Loucy (cell line): ENCODE measurements around the gene PROK1.

Experiments
- H2AFZ ChIP-seq: fragments of 200-600 bp; sonication (generic); 2 replicates; pipeline ENCODE4 v1.6.0; 2016; ENCODE audit warnings: antibody characterized with exemption, mild to moderate bottlenecking, low read length, moderate library complexity
- H3F3A ChIP-seq: fragments of 200-600 bp; 2 replicates; pipeline ENCODE4 v1.6.0; 2016; ENCODE audit warnings: antibody characterized with exemption, low read depth, mild to moderate bottlenecking
- H3K27me3 ChIP-seq: fragments of 200-600 bp; sonication (generic); 2 replicates; pipeline ENCODE4 v1.6.1; 2014; ENCODE audit warnings: low read length, mild to moderate bottlenecking; ENCODE audit not compliant: insufficient read depth, poor library complexity, severe bottlenecking
- H3K36me3 ChIP-seq: fragments of 200-600 bp; sonication (generic); 2 replicates; pipeline ENCODE4 v1.6.1; 2016; ENCODE audit warnings: low read length; ENCODE audit not compliant: insufficient read depth
- H3K4me1 ChIP-seq: fragments of 200-600 bp; sonication (generic); 2 replicates; pipeline ENCODE4 v1.5.1; 2014; ENCODE audit warnings: low read length, mild to moderate bottlenecking; ENCODE audit not compliant: insufficient read depth, poor library complexity, severe bottlenecking
- H3K4me2 ChIP-seq: fragments of 200-600 bp; sonication (generic); 2 replicates; pipeline ENCODE4 v1.6.0; 2014; ENCODE audit warnings: antibody characterized with exemption, low read length, low read depth, mild to moderate bottlenecking; ENCODE audit not compliant: poor library complexity, severe bottlenecking
- H3K4me3 ChIP-seq: fragments of 200-600 bp; sonication (generic); 2 replicates; pipeline ENCODE4 v1.5.1; 2014; ENCODE audit warnings: low read length, mild to moderate bottlenecking, mixed read lengths; ENCODE audit not compliant: poor library complexity, severe bottlenecking
- H3K79me2 ChIP-seq: fragments of 200-600 bp; sonication (generic); 2 replicates; pipeline ENCODE4 v1.6.1; 2014; ENCODE audit warnings: low read length; ENCODE audit not compliant: insufficient read depth
- H3K9ac ChIP-seq: fragments of 200-600 bp; sonication (generic); 2 replicates; pipeline ENCODE4 v1.6.0; 2014; ENCODE audit warnings: mild to moderate bottlenecking, low read depth, low read length, moderate library complexity; ENCODE audit not compliant: poor library complexity, severe bottlenecking
- H3K9me2 ChIP-seq: fragments of 200-600 bp; sonication (generic); replicated peaks from 2 replicates; pipeline ENCODE4 v1.6.1; 2016; ENCODE audit warnings: low read depth, low read length, mixed read lengths
- H3K9me3 ChIP-seq: fragments of 200-600 bp; sonication (generic); 2 replicates; pipeline ENCODE4 v1.6.1; 2014; ENCODE audit warnings: mild to moderate bottlenecking, antibody characterized with exemption, low read length, low read depth; ENCODE audit not compliant: insufficient read depth
- H4K20me1 ChIP-seq: fragments of 200-600 bp; sonication (generic); 2 replicates; pipeline ENCODE4 v1.6.0; 2014; ENCODE audit warnings: antibody characterized with exemption, low read length, mild to moderate bottlenecking; ENCODE audit not compliant: insufficient read depth, poor library complexity, severe bottlenecking
- CTCF ChIP-seq: fragments of 200-600 bp; sonication (generic); conservative IDR thresholded peaks from 2 replicates; pipeline ENCODE4 v1.5.1; 2014; ENCODE audit warnings: mild to moderate bottlenecking, antibody characterized with exemption, low read length
- EZH2phosphoT487 ChIP-seq: fragments of 200-600 bp; IDR thresholded peaks from 2 replicates; pipeline ENCODE4 v1.6.1; 2018; ENCODE audit warnings: antibody characterized with exemption, mild to moderate bottlenecking, moderate library complexity, borderline replicate concordance

PROK1 gene

DNA sequence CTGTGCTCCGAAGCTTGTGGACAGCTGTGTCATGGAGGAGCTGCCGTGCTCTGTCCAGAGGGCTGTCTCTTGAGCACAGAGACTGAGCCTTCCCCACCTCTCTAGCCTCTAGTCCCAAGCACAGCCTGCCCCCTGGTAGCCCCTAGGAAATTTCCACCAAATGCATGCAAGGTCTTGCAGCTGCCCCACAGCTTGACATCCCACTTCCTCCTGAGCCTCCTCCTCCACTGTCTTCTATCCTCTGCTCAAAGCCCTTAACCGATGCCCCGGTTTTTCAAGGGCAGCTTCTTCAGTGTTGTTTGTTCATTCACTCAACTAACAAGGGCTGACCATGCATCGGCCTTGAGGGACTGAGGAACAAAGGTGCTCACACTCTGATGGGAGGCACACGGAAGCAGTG is 20.6 kb upstream of the PROK1 start:
- Histone ChIP-seq H3K4me3 (no peak overlapping the region), H3K27me3 (no peaks in the 10 kb centered on the region), H3K9me2 (no peaks in the 10 kb centered on the region), H3K36me3 (no peaks in the 10 kb centered on the region), H3K9ac (no peak overlapping the region), H3K4me1 (no peaks in the 10 kb centered on the region), H3K4me2 (no peak overlapping the region), H4K20me1 (no peaks in the 10 kb centered on the region), H3K79me2 (no peaks in the 10 kb centered on the region), H3K9me3 (no peaks in the 10 kb centered on the region), H3F3A (no peaks in the 10 kb centered on the region), H2AFZ (no peak overlapping the region)
- TF ChIP-seq EZH2phosphoT487 (no peak), CTCF (no peak)

DNA sequence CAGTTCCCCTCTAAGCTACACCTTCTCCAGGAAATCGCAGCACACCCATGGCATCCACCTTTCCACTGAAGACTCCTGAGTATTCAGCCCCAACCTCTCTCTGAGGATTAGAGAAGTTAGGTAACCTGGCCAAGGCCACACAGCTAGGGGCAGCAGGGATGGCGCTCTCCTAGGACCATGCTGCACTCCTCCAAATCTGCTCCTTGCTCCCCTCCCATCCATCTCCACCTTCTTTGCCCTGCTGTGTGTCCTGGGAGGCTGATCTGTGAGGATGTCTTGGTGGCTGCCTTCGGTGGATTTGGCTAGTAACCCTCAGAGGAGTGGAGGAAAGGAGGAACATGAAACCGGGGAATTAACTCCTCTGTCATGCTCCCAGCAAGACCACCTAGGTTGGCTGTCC is 20.0 kb upstream of the PROK1 start:
- Histone ChIP-seq H3K9me2 (no peaks in the 10 kb centered on the region), H3F3A (no peaks in the 10 kb centered on the region), H4K20me1 (no peaks in the 10 kb centered on the region), H3K4me1 (no peaks in the 10 kb centered on the region), H3K9me3 (no peaks in the 10 kb centered on the region), H2AFZ (no peak overlapping the region), H3K79me2 (no peaks in the 10 kb centered on the region), H3K9ac (no peak overlapping the region), H3K27me3 (no peaks in the 10 kb centered on the region), H3K4me2 (no peak overlapping the region), H3K4me3 (no peak overlapping the region), H3K36me3 (no peaks in the 10 kb centered on the region)
- TF ChIP-seq CTCF (no peak), EZH2phosphoT487 (no peak)

DNA sequence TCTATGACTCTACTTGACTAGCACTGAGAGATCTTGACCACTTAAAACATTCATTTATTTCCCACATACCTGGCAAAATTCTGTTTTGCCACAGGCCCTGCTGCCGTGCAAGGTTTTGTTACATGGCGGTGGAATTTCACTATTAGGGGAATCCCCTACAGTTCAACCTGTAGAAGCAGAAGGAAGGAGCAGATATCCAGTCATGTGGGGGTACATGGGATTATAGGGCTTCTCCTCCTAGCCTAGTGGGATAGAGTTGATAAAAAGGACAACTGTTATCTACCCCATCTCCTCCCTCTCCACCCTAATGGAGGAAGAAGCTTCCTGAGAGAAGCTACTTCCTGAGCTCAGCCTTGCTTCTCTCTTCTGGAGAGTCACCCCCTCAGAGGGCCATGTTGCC is 17.7 kb upstream of the PROK1 start:
- no peaks in the 10 kb centered on the region for H3F3A ChIP-seq
- H3K9me3 ChIP-seq = no peaks in the 10 kb centered on the region
- H3K4me3 ChIP-seq = no peak overlapping the region
- TF ChIP-seq EZH2phosphoT487 (no peak), CTCF (no peak)
- no peaks in the 10 kb centered on the region for H4K20me1 ChIP-seq
- H3K9me2 ChIP-seq = no peaks in the 10 kb centered on the region
- H3K4me1 ChIP-seq = no peaks in the 10 kb centered on the region
- no peaks in the 10 kb centered on the region for H3K27me3 ChIP-seq
- no peak overlapping the region for H3K4me2 ChIP-seq
- no peaks in the 10 kb centered on the region for H3K36me3 ChIP-seq
- H3K79me2 ChIP-seq = no peaks in the 10 kb centered on the region
- H2AFZ ChIP-seq = no peak overlapping the region
- H3K9ac ChIP-seq = no peak overlapping the region
